RWPE2 (cell line): ENCODE data around the gene KCNG4.

Experiments
- ATAC-seq: fragments of 200-7000 bp; cut with Tn5 transposase; 3 replicates; pipeline ENCODE4 v1.9.1; 2021; ENCODE audit warnings: low read depth
- DNase-seq: peaks from one replicate; pipeline ENCODE4 v3.0.0-alpha.2; 2020; ENCODE audit warnings: low spot score
- H3K27ac ChIP-seq: fragments of 450-650 bp; 2 replicates; pipeline ENCODE4 v1.5.1; 2017; ENCODE audit warnings: mild to moderate bottlenecking; ENCODE audit not compliant: poor library complexity, severe bottlenecking
- H3K27me3 ChIP-seq: fragments of 250-450 bp; sonication (Bioruptor Pico); 2 replicates; pipeline ENCODE4 v1.5.1; 2021; ENCODE audit warnings: mild to moderate bottlenecking, moderate library complexity; ENCODE audit not compliant: insufficient read depth, poor library complexity, severe bottlenecking
- H3K36me3 ChIP-seq: fragments of 250-450 bp; sonication (Bioruptor Pico); 2 replicates; pipeline ENCODE4 v1.5.1; 2020; ENCODE audit warnings: low read depth, mild to moderate bottlenecking, moderate library complexity
- H3K4me1 ChIP-seq: fragments of 250-450 bp; sonication (Bioruptor Pico); 2 replicates; pipeline ENCODE4 v1.5.1; 2021; ENCODE audit warnings: mild to moderate bottlenecking, moderate library complexity; ENCODE audit not compliant: insufficient read depth, poor library complexity, severe bottlenecking
- H3K4me3 ChIP-seq: fragments of 250-450 bp; sonication (Bioruptor Pico); 2 replicates; pipeline ENCODE4 v1.5.1; 2021; ENCODE audit warnings: mild to moderate bottlenecking, moderate library complexity; ENCODE audit not compliant: severe bottlenecking
- H3K9me3 ChIP-seq: fragments of 250-450 bp; sonication (Bioruptor Pico); 2 replicates; pipeline ENCODE4 v1.5.1; 2021; ENCODE audit warnings: mild to moderate bottlenecking, moderate library complexity; ENCODE audit not compliant: severe bottlenecking
- CTCF ChIP-seq: fragments of 450-650 bp; IDR thresholded peaks from one replicate; pipeline ENCODE4 v1.5.1; 2017; ENCODE audit warnings: mild to moderate bottlenecking, moderate library complexity; ENCODE audit not compliant: poor library complexity, severe bottlenecking

KCNG4 gene

GRCh38 chr16:84215531-84215930 is 24.3 kb downstream of the KCNG4 start:
- no peak for ATAC-seq
- Histone ChIP-seq H3K36me3 (no peaks in the 10 kb centered on the region), H3K27ac (no peak overlapping the region), H3K4me3 (no peak overlapping the region), H3K27me3 (no peaks in the 10 kb centered on the region), H3K4me1 (no peaks in the 10 kb centered on the region), H3K9me3 (no peaks in the 10 kb centered on the region)
- no peak for DNase-seq
- no peak for TF ChIP-seq CTCF

GRCh38 chr16:84214451-84215066 is 25.3 kb downstream of the KCNG4 start:
- no peaks in the 10 kb centered on the region for H3K36me3 ChIP-seq
- no peak overlapping the region for H3K27ac ChIP-seq
- no peaks in the 10 kb centered on the region for H3K4me1 ChIP-seq
- no peak for TF ChIP-seq CTCF
- DNase-seq (no peak), ATAC-seq (no peak)
- no peaks in the 10 kb centered on the region for H3K9me3 ChIP-seq
- no peak overlapping the region for H3K4me3 ChIP-seq
- H3K27me3 ChIP-seq, result no peaks in the 10 kb centered on the region

GRCh38 chr16:84212631-84213030 is 27.2 kb downstream of the KCNG4 start:
- DNase-seq (no peak), ATAC-seq (no peak)
- no peaks in the 10 kb centered on the region for H3K27me3 ChIP-seq
- no peaks in the 10 kb centered on the region for H3K9me3 ChIP-seq
- H3K4me1 ChIP-seq, result no peaks in the 10 kb centered on the region
- no peak overlapping the region for H3K4me3 ChIP-seq
- no peaks in the 10 kb centered on the region for H3K36me3 ChIP-seq
- TF ChIP-seq CTCF, result no peak
- no peak overlapping the region for H3K27ac ChIP-seq

GRCh38 chr16:84212154-84212553 is 27.7 kb downstream of the KCNG4 start:
- Histone ChIP-seq H3K4me1 (no peaks in the 10 kb centered on the region), H3K27me3 (no peaks in the 10 kb centered on the region), H3K27ac (no peak overlapping the region), H3K9me3 (no peaks in the 10 kb centered on the region), H3K36me3 (no peaks in the 10 kb centered on the region), H3K4me3 (no peak overlapping the region)
- DNase-seq (no peak), ATAC-seq (no peak)
- no peak for TF ChIP-seq CTCF

- H3K27me3 ChIP-seq, result no peaks in the 10 kb centered on the region
- H3K27ac ChIP-seq, result no peak overlapping the region
- ATAC-seq (no peak), DNase-seq (no peak)
- TF ChIP-seq CTCF, result no peak
- H3K4me1 ChIP-seq, result no peaks in the 10 kb centered on the region
- H3K4me3 ChIP-seq, result no peak overlapping the region
- H3K36me3 ChIP-seq, result no peaks in the 10 kb centered on the region
- H3K9me3 ChIP-seq, result no peaks in the 10 kb centered on the region
These were observed 29.8 kb downstream of the KCNG4 start for GRCh38 chr16:84209989-84210388.
